Activated T-cell treated with anti-CD3 and anti-CD28 coated beads, Interleukin-2, amount 50 U/mL, for 48 hours (primary cell): Measurements from ENCODE around the gene TAMALIN.

ENCODE experiments used
- DNase-seq, 2 experiments: peaks; one replicate each; pipeline ENCODE4 v3.0.0-alpha.2; 2020

The TAMALIN gene

GRCh38 chr12:52014567-52015530, 8.1 kb downstream of the TAMALIN start:
- no peak for DNase-seq

GRCh38 chr12:52015532-52016041, 8.8 kb downstream of the TAMALIN start:
- no peak for DNase-seq

- no peak for DNase-seq
Observed at GRCh38 chr12:52018433-52019112, 11.8 kb downstream of the TAMALIN start.

- no peak for DNase-seq
Observed at GRCh38 chr12:52019113-52019770, 12.5 kb downstream of the TAMALIN start.

- peak; percentile 72 to 78 for DNase-seq
Observed at GRCh38 chr12:52020539-52021336, 14.0 kb downstream of the TAMALIN start.

- DNase-seq, result no peak
Observed at GRCh38 chr12:52022841-52023181, 16.1 kb downstream of the TAMALIN start.

GRCh38 chr12:52023182-52023975, 16.6 kb downstream of the TAMALIN start:
- DNase-seq, result peak; percentile 96 to 97

- no peak for DNase-seq
Observed at GRCh38 chr12:52023976-52024688, 17.4 kb downstream of the TAMALIN start.

GRCh38 chr12:52024845-52025230, 18.1 kb downstream of the TAMALIN start:
- peak; percentile 65 to 74 for DNase-seq

- DNase-seq, result no peak
Observed at GRCh38 chr12:52026263-52026662, 19.5 kb downstream of the TAMALIN start.

GRCh38 chr12:52027085-52027843, 20.5 kb downstream of the TAMALIN start:
- no peak for DNase-seq

- DNase-seq, result no peak
Observed at GRCh38 chr12:52029685-52030084, 22.9 kb downstream of the TAMALIN start.

- DNase-seq, result no peak
Observed at GRCh38 chr12:52032446-52032803, 25.7 kb downstream of the TAMALIN start.

- DNase-seq, result peak; percentile 89 to 92
Observed at GRCh38 chr12:52032804-52033445, 26.2 kb downstream of the TAMALIN start.

- no peak for DNase-seq
Observed at GRCh38 chr12:52033446-52034140, 26.8 kb downstream of the TAMALIN start.

- no peak for DNase-seq
Observed at GRCh38 chr12:52035190-52035589, 28.4 kb downstream of the TAMALIN start.

GRCh38 chr12:52035926-52036325, 29.2 kb downstream of the TAMALIN start:
- no peak for DNase-seq

- DNase-seq, result peak; percentile 76 to 82
Observed at GRCh38 chr12:52036587-52037171, 29.9 kb downstream of the TAMALIN start.
